H1 (cell line): ENCODE results near the gene CEND1. TPM values are rescaled to one million over a fixed set of nuclear protein-coding genes. Genes with fewer than 3 reads are reported as not detected.

Source experiments
- CTCF ChIA-PET: fragments of 300-600 bp; sonication (Branson Sonifier 250); formaldehyde crosslinking; loops from one replicate; lab custom pipeline; 2021; ENCODE audit not compliant: partially characterized antibody; lab: Charles Lee
- POLR2A ChIA-PET: fragments of 300-600 bp; sonication (Branson Sonifier 250); formaldehyde crosslinking; loops from one replicate; lab custom pipeline; 2021; ENCODE audit warnings: inconsistent platforms; ENCODE audit not compliant: partially characterized antibody; lab: Charles Lee
- DNase-seq, 2 experiments: peaks; one replicate each; pipeline versions ENCODE4 v3.0.0 to v3.0.0-alpha.2; 2010 to 2022; ENCODE audit warnings: low spot score in 2 of 2, low read depth in 1 of 2, mixed read lengths in 1 of 2
- FAIRE-seq: peaks from 2 replicates; lab custom pipeline; 2011; peaks lifted over from hg19 to GRCh38; lab: Jason Lieb, UNC
- H2AFZ ChIP-seq: 2 replicates; pipeline ENCODE4 v1.8.1; 2012; ENCODE audit warnings: low read length, inconsistent platforms
- H2AK5ac ChIP-seq: 2 replicates; pipeline ENCODE4 v1.6.1; 2013; ENCODE audit warnings: low read depth, low read length
- H2BK120ac ChIP-seq: replicated peaks from 2 replicates; pipeline ENCODE3; 2013; ENCODE audit warnings: low read depth, low read length, inconsistent platforms
- H2BK12ac ChIP-seq: 2 replicates; pipeline ENCODE4 v1.6.1; 2013; ENCODE audit warnings: low read depth, low read length
- H2BK15ac ChIP-seq: 2 replicates; pipeline ENCODE4 v1.6.1; 2013; ENCODE audit warnings: low read length
- H2BK20ac ChIP-seq: 2 replicates; pipeline ENCODE4 v1.6.1; 2013; ENCODE audit warnings: low read length
- H2BK5ac ChIP-seq: 2 replicates; pipeline ENCODE4 v1.6.1; 2013; ENCODE audit warnings: low read depth, low read length
- H3K14ac ChIP-seq: 2 replicates; pipeline ENCODE4 v1.6.1; 2013; ENCODE audit warnings: inconsistent platforms; ENCODE audit not compliant: insufficient read length
- H3K18ac ChIP-seq: 2 replicates; pipeline ENCODE4 v1.6.1; 2013; ENCODE audit warnings: low read length; ENCODE audit errors: extremely low read depth
- H3K23ac ChIP-seq: 2 replicates; pipeline ENCODE4 v1.6.1; 2013; ENCODE audit warnings: inconsistent platforms; ENCODE audit not compliant: insufficient read length
- H3K23me2 ChIP-seq: 2 replicates; pipeline ENCODE4 v1.6.1; 2013; ENCODE audit warnings: low read depth, low read length
- H3K27ac ChIP-seq: 2 replicates; pipeline ENCODE4 v1.6.1; 2011; ENCODE audit warnings: low read depth, low read length, inconsistent platforms
- H3K27me3 ChIP-seq, 4 experiments: replicated peaks in 1 of 4; 1 replicate in 1 of 4; 2 replicates in 3 of 4; pipeline versions ENCODE4 v1.6.1 to v1.8.1; 2011 to 2013; ENCODE audit warnings: low read length in 3 of 4, mild to moderate bottlenecking in 3 of 4, inconsistent platforms in 2 of 4, mixed read lengths in 2 of 4, moderate library complexity in 1 of 4; ENCODE audit not compliant: control insufficient read depth in 3 of 4, insufficient read depth in 3 of 4; ENCODE audit errors: extremely low read depth in 1 of 4
- H3K36me3 ChIP-seq, 4 experiments: 2 replicates each; pipeline versions ENCODE4 v1.6.1 to v1.8.1; 2011 to 2013; ENCODE audit warnings: mild to moderate bottlenecking in 4 of 4, low read length in 3 of 4, moderate library complexity in 2 of 4, control low read depth in 1 of 4, inconsistent platforms in 1 of 4; ENCODE audit not compliant: insufficient read depth in 4 of 4, control insufficient read depth in 2 of 4
- H3K4ac ChIP-seq: replicated peaks from 2 replicates; pipeline ENCODE3; 2013; ENCODE audit warnings: low read length, low read depth, mixed read lengths, inconsistent platforms; ENCODE audit not compliant: insufficient read length
- H3K4me1 ChIP-seq, 4 experiments: replicated peaks in 1 of 4; 1 replicate in 1 of 4; 2 replicates in 3 of 4; pipeline versions ENCODE4 v1.6.1 to v1.8.1; 2011 to 2013; ENCODE audit warnings: low read length in 3 of 4, inconsistent platforms in 2 of 4, mixed read lengths in 1 of 4; ENCODE audit not compliant: insufficient read depth in 4 of 4, control insufficient read depth in 3 of 4
- H3K4me2 ChIP-seq, 2 experiments: 2 replicates each; pipeline versions ENCODE4 v1.6.1 to v1.8.1; 2011 to 2013; ENCODE audit warnings: low read depth in 2 of 2, low read length in 2 of 2, control low read depth in 1 of 2, inconsistent platforms in 1 of 2, mild to moderate bottlenecking in 1 of 2; ENCODE audit not compliant: insufficient read depth in 1 of 2
- H3K4me3 ChIP-seq, 4 experiments: fragments of 200-600, 300-600 bp in 1 of 4; sonication (generic), shearing (Covaris generic), sonication (Bioruptor Twin) in 1 of 4; 2 replicates each; pipeline versions ENCODE4 v1.5.1 to v1.8.1; 2011 to 2016; ENCODE audit warnings: low read length in 4 of 4, low read depth in 3 of 4, control low read depth in 2 of 4, inconsistent platforms in 2 of 4, mild to moderate bottlenecking in 2 of 4, mixed read lengths in 1 of 4, moderate library complexity in 1 of 4; ENCODE audit not compliant: insufficient read depth in 2 of 4; ENCODE audit errors: extremely low read depth in 1 of 4
- H3K56ac ChIP-seq: replicated peaks from 2 replicates; pipeline ENCODE3; 2013; ENCODE audit warnings: low read depth, mild to moderate bottlenecking, mixed read lengths, low read length, inconsistent platforms; ENCODE audit not compliant: insufficient read length
- H3K79me1 ChIP-seq: 2 replicates; pipeline ENCODE4 v1.6.1; 2013; ENCODE audit warnings: low read depth, low read length, control low read depth
- H3K79me2 ChIP-seq, 2 experiments: 2 replicates each; pipeline versions ENCODE4 v1.6.1 to v1.8.1; 2012 to 2013; ENCODE audit warnings: low read length in 2 of 2, mild to moderate bottlenecking in 2 of 2, inconsistent platforms in 1 of 2; ENCODE audit not compliant: insufficient read depth in 2 of 2, control insufficient read depth in 1 of 2
- H3K9ac ChIP-seq, 4 experiments: replicated peaks in 1 of 4; 1 replicate in 1 of 4; 2 replicates in 3 of 4; pipeline versions ENCODE4 v1.6.1 to v1.8.1; 2011 to 2013; ENCODE audit warnings: low read depth in 3 of 4, low read length in 3 of 4, control low read depth in 2 of 4, mild to moderate bottlenecking in 2 of 4, moderate library complexity in 2 of 4, inconsistent platforms in 1 of 4; ENCODE audit errors: extremely low read depth in 1 of 4
- H3K9me3 ChIP-seq, 2 experiments: 2 replicates each; pipeline versions ENCODE4 v1.6.1 to v1.8.1; 2012 to 2013; ENCODE audit warnings: mild to moderate bottlenecking in 2 of 2, moderate library complexity in 2 of 2, control low read depth in 1 of 2, inconsistent platforms in 1 of 2, low read depth in 1 of 2, low read length in 1 of 2, mixed read lengths in 1 of 2; ENCODE audit not compliant: insufficient read depth in 2 of 2
- H4K20me1 ChIP-seq, 2 experiments: replicated peaks in 1 of 2; 2 replicates each; pipeline versions ENCODE3 to v1.8.1; 2011 to 2013; ENCODE audit warnings: inconsistent platforms in 2 of 2, low read length in 2 of 2, mild to moderate bottlenecking in 1 of 2; ENCODE audit not compliant: insufficient read depth in 2 of 2, control insufficient read depth in 1 of 2
- H4K5ac ChIP-seq: 2 replicates; pipeline ENCODE4 v1.6.1; 2013; ENCODE audit warnings: low read length, low read depth, mixed read lengths, inconsistent platforms; ENCODE audit not compliant: insufficient read length
- H4K8ac ChIP-seq: 2 replicates; pipeline ENCODE4 v1.8.0; 2013; ENCODE audit warnings: mild to moderate bottlenecking, moderate library complexity, low read length, inconsistent platforms; ENCODE audit not compliant: insufficient read depth; ENCODE audit errors: extremely low read depth
- H4K91ac ChIP-seq: replicated peaks from 2 replicates; pipeline ENCODE3; 2013; ENCODE audit warnings: low read length, mixed read lengths, inconsistent platforms; ENCODE audit not compliant: insufficient read length
- EGR1 ChIP-seq: IDR thresholded peaks from 2 replicates; pipeline ENCODE4 v1.6.1; 2011; ENCODE audit warnings: low read depth, low read length, borderline replicate concordance
- GABPA ChIP-seq: IDR thresholded peaks from 2 replicates; pipeline ENCODE4 v1.6.1; 2011; ENCODE audit warnings: mild to moderate bottlenecking, low read length, moderate library complexity, borderline replicate concordance; ENCODE audit not compliant: insufficient read depth
- WGBS, 2 experiments: shearing (Covaris generic) in 1 of 2; methylation state at CpG; one replicate each; pipeline versions ENCODE4 v1.1.6 to v1.1.7; 2013 to 2015; ENCODE audit warnings: low lambda C conversion rate in 2 of 2, mixed read lengths in 2 of 2, inconsistent platforms in 1 of 2, low coverage in 1 of 2, missing lambda C conversion rate in 1 of 2; ENCODE audit not compliant: insufficient replicate concordance in 2 of 2, insufficient coverage in 1 of 2, insufficient read length in 1 of 2; ENCODE audit errors: extremely low coverage in 1 of 2, missing lambda C conversion rate in 1 of 2; 5-methylcytosine and 5-hydroxymethylcytosine counted together
- polyA plus RNA-seq, 7 experiments: library from polyadenylated mRNA; depleted of rRNA in 3 of 7; stranded (reverse) in 5 of 7; unstranded in 2 of 7; fragments of >200 nt in 5 of 7; fragments of 200-250 nt in 2 of 7; gene quantifications; 1 replicate in 5 of 7; 2 replicates in 1 of 7; 4 replicates in 1 of 7; pipeline versions ENCODE4 v1.2.1 to v1.2.3, GENCODE V29; 2011 to 2013; ENCODE audit warnings: missing spikeins in 2 of 7, mixed read lengths in 2 of 7
- total RNA-seq: library from RNA; stranded (reverse); fragmentation: NEBNext Ultra II Directional; extraction: Animal tissue kit (Norgen Biotek cat#: 25700); gene quantifications from 2 replicates; pipeline ENCODE4 v1.2.1, GENCODE V29; 2021
- TF ChIP-seq, protein P1 (sequence below): IDR thresholded peaks from 2 replicates; pipeline ENCODE4 v1.6.1; 2012; ENCODE audit warnings: inconsistent platforms

Gene CEND1
- total and polyA plus RNA-seq, 2 of the 8 experiments (the other 6 are each of a cell fraction or from before 2014, with no cell fraction given), result 0.82 to 5.0 TPM

- Histone ChIP-seq H3K23me2 (peaks cover 33% of the 10 kb centered on the region), H2AK5ac (peak overlapping the region; percentile 49; the same call in 1 of the 2 replicates), H2BK15ac (peak overlapping the region; percentile 92), H3K4me2 (peak overlapping the region; percentile 84 to 98), H3K27me3 (peaks cover 6 to 41% (median 31%) of the 10 kb centered on the region in 4 experiments), H4K5ac (peak overlapping the region; percentile 20), H2AFZ (no peak overlapping the region), H3K27ac (no peak overlapping the region), H4K91ac (peak overlapping the region; percentile 37), H2BK5ac (peak overlapping the region; percentile 85; the same call in 1 of the 2 replicates), H4K8ac (no peak overlapping the region), H3K79me1 (no peaks in the 10 kb centered on the region; the same call in 1 of the 2 replicates), H3K18ac (peak overlapping the region; percentile 95), H3K9me3 (no peaks in the 10 kb centered on the region), H3K9ac (peak overlapping the region in 1 of 4 experiments; percentile 5; a peak in 1 of 7 replicates), H3K56ac (no peak overlapping the region), H3K36me3 (peaks cover 0 to 10% (median 1%) of the 10 kb centered on the region in 4 experiments; a peak in 1 of 8 replicates), H3K14ac (no peak overlapping the region), H3K79me2 (no peaks in the 10 kb centered on the region), H3K4me1 (peaks cover 0 to 47% (median 40%) of the 10 kb centered on the region in 4 experiments; a peak in 6 of 7 replicates), H2BK20ac (peak overlapping the region; percentile 61; the same call in 1 of the 2 replicates), H2BK12ac (peak overlapping the region; percentile 92; the same call in 1 of the 2 replicates), H3K4me3 (peak overlapping the region in 2 of 4 experiments; percentile 62 to 74; a peak in 4 of 8 replicates), H2BK120ac (no peak overlapping the region), H3K4ac (peak overlapping the region; percentile 48), H4K20me1 (peaks cover 2 to 8% of the 10 kb centered on the region in 2 experiments), H3K23ac (no peak overlapping the region)
- ChIA-PET POLR2A (interaction anchor here (0.9 to 53.0 kb wide), 4 partner anchors 2 to 81 kb away, joined by 3 to 1917 read pairs (median 960); partner anchors contain the start of genes CD151, CEND1, CRACR2B and PIDD1), CTCF (interaction anchor here (1.4 to 3.5 kb wide), 6 partner anchors 11 to 30 kb away, joined by 3 to 26 read pairs (median 6); partner anchors contain the start of genes POLR2L and TSPAN4)
- DNase-seq (no peak), FAIRE-seq (no peak)
- WGBS, 2 experiments, result 59% methylated on average over 20 of the region's 21 CpGs; no CpG with 5 or more reads in 1 of the 2 experiments
- TF ChIP-seq EGR1 (no peak), GABPA (no peak)
- TF ChIP-seq, protein P1, sequence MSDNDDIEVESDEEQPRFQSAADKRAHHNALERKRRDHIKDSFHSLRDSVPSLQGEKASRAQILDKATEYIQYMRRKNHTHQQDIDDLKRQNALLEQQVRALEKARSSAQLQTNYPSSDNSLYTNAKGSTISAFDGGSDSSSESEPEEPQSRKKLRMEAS, result no peak
Observed at GRCh38 chr11:828506-829175, 38.8 kb upstream of the CEND1 start.
